Panc1 (cell line): ENCODE data around the gene SIRT7. TPM values are rescaled to one million over a fixed set of nuclear protein-coding genes. Genes with fewer than 3 reads are reported as not detected.

Experiments used
- ATAC-seq: fragments of 200-7000 bp; cut with Tn5 transposase; 2 replicates; pipeline ENCODE4 v1.9.1; 2020; ENCODE audit warnings: mild to moderate bottlenecking, moderate library complexity
- BruUV-seq: library from RNA; stranded (reverse); fragments of 400-500 nt; replicated peaks from 2 replicates; lab custom pipeline; 2021; lab: Mats Ljungman, UMichigan
- CTCF ChIA-PET: fragments of 300-600 bp; sonication (Branson Sonifier 250); formaldehyde crosslinking; loops from one replicate; lab custom pipeline; 2022; ENCODE audit warnings: antibody characterized with exemption; lab: Charles Lee
- POLR2A ChIA-PET: fragments of 300-600 bp; sonication (Branson Sonifier 250); formaldehyde crosslinking; loops from one replicate; lab custom pipeline; 2022; ENCODE audit warnings: antibody characterized with exemption; lab: Charles Lee
- DNase-seq: peaks from one replicate; pipeline ENCODE4 v3.0.0-alpha.2; 2010; ENCODE audit warnings: low read depth, low spot score
- H3K27ac ChIP-seq: 2 replicates; pipeline ENCODE4 v1.5.1; 2011; ENCODE audit warnings: mild to moderate bottlenecking, low read length, inconsistent platforms
- H3K27me3 ChIP-seq: fragments of 200-500 bp; sonication (Bioruptor generic); 2 replicates; pipeline ENCODE4 v1.6.0; 2014; ENCODE audit warnings: low read length, inconsistent platforms; ENCODE audit not compliant: control insufficient read depth, insufficient read depth
- H3K36me3 ChIP-seq: fragments of 200-500 bp; sonication (Bioruptor generic); 2 replicates; pipeline ENCODE4 v1.5.1; 2014; ENCODE audit warnings: inconsistent platforms, mild to moderate bottlenecking, low read length, moderate library complexity; ENCODE audit not compliant: control insufficient read depth, insufficient read depth
- H3K4me1 ChIP-seq: 2 replicates; pipeline ENCODE4 v1.5.1; 2011; ENCODE audit warnings: inconsistent platforms, mild to moderate bottlenecking, low read length, moderate library complexity; ENCODE audit not compliant: control insufficient read depth, insufficient read depth
- H3K4me3 ChIP-seq, 2 experiments: 2 replicates each; pipeline ENCODE4 v1.5.1; 2011 to 2012; ENCODE audit warnings: low read depth in 2 of 2, low read length in 2 of 2, mild to moderate bottlenecking in 2 of 2, inconsistent platforms in 1 of 2, moderate library complexity in 1 of 2
- H3K9me3 ChIP-seq: fragments of 200-500 bp; sonication (Bioruptor generic); 2 replicates; pipeline ENCODE4 v1.5.1; 2014; ENCODE audit warnings: low read depth, mild to moderate bottlenecking, inconsistent platforms, low read length, moderate library complexity; ENCODE audit not compliant: control insufficient read depth, insufficient read depth
- POLR2AphosphoS5 ChIP-seq: IDR thresholded peaks from 2 replicates; pipeline ENCODE4 v1.6.1; 2012; ENCODE audit warnings: mild to moderate bottlenecking, low read depth, low read length, moderate library complexity
- SIN3A ChIP-seq: IDR thresholded peaks from 2 replicates; pipeline ENCODE4 v1.6.1; 2012; ENCODE audit warnings: low read depth, mild to moderate bottlenecking, low read length, moderate library complexity, borderline replicate concordance; ENCODE audit not compliant: insufficient read depth
- TCF7L2 ChIP-seq: IDR thresholded peaks from 2 replicates; pipeline ENCODE4 v1.6.1; 2011; ENCODE audit warnings: mild to moderate bottlenecking, low read depth, low read length, inconsistent platforms
- in situ Hi-C: cut with HindIII; loops from 2 replicates; pipeline ENCODE4 v1.10.0; 2016; ENCODE audit warnings: low sequenced_read_pairs, low pct_unique_long_range_greater_than_20kb
- intact Hi-C: fragments of 100-400 bp; cut with micrococcal nuclease; formaldehyde crosslinking; loops from one replicate; pipeline ENCODE4 v1.10.0; 2022; ENCODE audit not compliant: unreplicated experiment
- total RNA-seq: library from RNA; stranded (reverse); gene quantifications from one replicate; pipeline ENCODE4 v1.2.1, GENCODE V29; 2021; ENCODE audit not compliant: unreplicated experiment
- TF ChIP-seq, protein P1 (sequence below), 2 experiments: IDR thresholded peaks; 2 replicates each; pipeline ENCODE4 v1.6.1; 2011 to 2012; ENCODE audit warnings: low read depth in 2 of 2, control low read depth in 1 of 2, low read length in 1 of 2, mild to moderate bottlenecking in 1 of 2, moderate library complexity in 1 of 2; ENCODE audit not compliant: insufficient read depth in 1 of 2
- TF ChIP-seq, protein P2 (sequence below): fragments of 450-650 bp; IDR thresholded peaks from 2 replicates; pipeline ENCODE4 v1.5.1; 2017; ENCODE audit warnings: mild to moderate bottlenecking

SIRT7 gene
- total RNA-seq, 1 experiment from 2014 or later = 82.5 TPM

DNA sequence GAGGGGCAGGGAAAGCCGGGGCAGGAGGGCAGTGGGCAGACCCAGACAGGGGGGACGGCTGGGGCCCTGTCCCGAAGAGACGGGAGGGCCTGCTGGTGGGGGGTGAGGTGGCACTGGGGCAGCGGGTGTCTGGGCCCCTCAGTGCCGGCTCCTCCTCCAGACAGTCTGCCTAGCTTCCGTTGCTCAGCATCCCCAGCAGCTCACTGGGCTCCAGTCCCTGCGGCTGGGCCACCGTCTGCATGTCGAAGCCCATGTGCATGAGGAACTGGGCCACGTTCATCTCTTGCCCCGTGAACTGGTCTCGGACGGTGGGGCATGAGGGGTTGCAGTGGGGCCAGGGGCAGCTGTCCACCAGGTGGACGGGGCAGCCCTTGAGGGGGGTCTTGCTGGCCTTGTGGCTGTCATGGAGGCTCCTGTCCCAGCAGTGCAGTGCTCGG is 34.8 kb upstream of the SIRT7 start:
- TF ChIP-seq SIN3A (no peak), POLR2AphosphoS5 (no peak), TCF7L2 (no peak)
- TF ChIP-seq, protein P1, sequence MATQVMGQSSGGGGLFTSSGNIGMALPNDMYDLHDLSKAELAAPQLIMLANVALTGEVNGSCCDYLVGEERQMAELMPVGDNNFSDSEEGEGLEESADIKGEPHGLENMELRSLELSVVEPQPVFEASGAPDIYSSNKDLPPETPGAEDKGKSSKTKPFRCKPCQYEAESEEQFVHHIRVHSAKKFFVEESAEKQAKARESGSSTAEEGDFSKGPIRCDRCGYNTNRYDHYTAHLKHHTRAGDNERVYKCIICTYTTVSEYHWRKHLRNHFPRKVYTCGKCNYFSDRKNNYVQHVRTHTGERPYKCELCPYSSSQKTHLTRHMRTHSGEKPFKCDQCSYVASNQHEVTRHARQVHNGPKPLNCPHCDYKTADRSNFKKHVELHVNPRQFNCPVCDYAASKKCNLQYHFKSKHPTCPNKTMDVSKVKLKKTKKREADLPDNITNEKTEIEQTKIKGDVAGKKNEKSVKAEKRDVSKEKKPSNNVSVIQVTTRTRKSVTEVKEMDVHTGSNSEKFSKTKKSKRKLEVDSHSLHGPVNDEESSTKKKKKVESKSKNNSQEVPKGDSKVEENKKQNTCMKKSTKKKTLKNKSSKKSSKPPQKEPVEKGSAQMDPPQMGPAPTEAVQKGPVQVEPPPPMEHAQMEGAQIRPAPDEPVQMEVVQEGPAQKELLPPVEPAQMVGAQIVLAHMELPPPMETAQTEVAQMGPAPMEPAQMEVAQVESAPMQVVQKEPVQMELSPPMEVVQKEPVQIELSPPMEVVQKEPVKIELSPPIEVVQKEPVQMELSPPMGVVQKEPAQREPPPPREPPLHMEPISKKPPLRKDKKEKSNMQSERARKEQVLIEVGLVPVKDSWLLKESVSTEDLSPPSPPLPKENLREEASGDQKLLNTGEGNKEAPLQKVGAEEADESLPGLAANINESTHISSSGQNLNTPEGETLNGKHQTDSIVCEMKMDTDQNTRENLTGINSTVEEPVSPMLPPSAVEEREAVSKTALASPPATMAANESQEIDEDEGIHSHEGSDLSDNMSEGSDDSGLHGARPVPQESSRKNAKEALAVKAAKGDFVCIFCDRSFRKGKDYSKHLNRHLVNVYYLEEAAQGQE (IDR thresholded peaks at IDR 0.05; ENCODE audit: insufficient read depth in 1 of 2, low read depth in 2 of 2, low read length in 1 of 2) = no peak
- TF ChIP-seq, protein P2, sequence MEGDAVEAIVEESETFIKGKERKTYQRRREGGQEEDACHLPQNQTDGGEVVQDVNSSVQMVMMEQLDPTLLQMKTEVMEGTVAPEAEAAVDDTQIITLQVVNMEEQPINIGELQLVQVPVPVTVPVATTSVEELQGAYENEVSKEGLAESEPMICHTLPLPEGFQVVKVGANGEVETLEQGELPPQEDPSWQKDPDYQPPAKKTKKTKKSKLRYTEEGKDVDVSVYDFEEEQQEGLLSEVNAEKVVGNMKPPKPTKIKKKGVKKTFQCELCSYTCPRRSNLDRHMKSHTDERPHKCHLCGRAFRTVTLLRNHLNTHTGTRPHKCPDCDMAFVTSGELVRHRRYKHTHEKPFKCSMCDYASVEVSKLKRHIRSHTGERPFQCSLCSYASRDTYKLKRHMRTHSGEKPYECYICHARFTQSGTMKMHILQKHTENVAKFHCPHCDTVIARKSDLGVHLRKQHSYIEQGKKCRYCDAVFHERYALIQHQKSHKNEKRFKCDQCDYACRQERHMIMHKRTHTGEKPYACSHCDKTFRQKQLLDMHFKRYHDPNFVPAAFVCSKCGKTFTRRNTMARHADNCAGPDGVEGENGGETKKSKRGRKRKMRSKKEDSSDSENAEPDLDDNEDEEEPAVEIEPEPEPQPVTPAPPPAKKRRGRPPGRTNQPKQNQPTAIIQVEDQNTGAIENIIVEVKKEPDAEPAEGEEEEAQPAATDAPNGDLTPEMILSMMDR = no peak
- in situ Hi-C loops (no loop called here), intact Hi-C loops (no loop called here)
- ChIA-PET CTCF (interaction anchor here (0.7 kb wide), 1 partner anchor 99 kb away, joined by 3 read pairs; the partner anchor contains the start of genes GPS1 and RFNG), POLR2A (interaction anchor here (0.6 kb wide), 1 partner anchor 15 kb away, joined by 5 read pairs; no protein-coding TSS in a partner anchor)
- Histone ChIP-seq H3K36me3 (no peaks in the 10 kb centered on the region), H3K9me3 (no peaks in the 10 kb centered on the region), H3K27me3 (no peaks in the 10 kb centered on the region), H3K4me3 (no peak overlapping the region), H3K27ac (no peak overlapping the region), H3K4me1 (no peaks in the 10 kb centered on the region)
- no peak for ATAC-seq
- no TSS peak for BruUV-seq
- DNase-seq = no peak

DNA sequence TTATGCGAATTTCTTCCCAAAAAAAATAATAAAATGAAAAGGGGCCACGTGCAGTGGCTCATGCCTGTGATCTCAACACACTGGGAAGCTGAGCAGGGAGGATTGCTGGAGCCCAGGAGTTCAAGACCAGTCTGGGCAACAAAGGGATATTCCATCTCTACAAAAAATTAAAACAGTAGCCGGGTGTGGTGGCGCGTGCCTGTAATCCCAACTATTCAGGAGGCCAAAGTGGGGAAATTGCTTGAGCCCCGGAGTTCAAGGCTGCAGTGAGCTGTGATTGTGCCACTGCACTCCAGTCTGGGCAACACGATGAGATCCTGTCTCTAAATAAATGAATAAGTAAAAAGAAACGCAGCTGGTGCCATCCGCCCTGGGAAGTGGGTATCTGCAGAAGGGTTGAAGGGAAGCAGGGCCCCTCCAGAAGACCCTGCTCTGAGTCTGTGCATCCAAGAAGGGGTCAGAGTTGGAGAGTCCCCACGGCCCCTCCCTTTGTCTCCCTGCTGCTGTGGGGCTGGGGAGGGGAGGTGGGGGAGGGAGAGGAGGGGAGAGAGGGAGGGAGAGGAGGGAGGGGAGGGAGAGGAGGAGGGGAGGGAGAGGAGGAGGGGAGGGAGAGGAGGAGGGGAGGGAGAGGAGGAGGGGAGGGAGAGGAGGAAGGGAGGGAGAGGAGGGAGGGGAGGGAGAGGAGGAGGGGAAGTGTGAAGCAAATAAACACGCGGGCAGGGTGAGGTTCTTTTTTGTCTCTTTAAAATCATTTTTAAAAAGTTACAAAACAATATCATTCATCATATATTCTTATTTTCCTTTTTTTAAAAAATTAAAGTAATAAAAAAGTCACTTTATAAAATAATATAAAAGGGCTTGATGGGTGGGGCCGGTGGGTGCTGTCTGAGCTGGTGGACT is 34.1 kb upstream of the SIRT7 start:
- POLR2A ChIA-PET = interaction anchor here (0.6 kb wide), 1 partner anchor 16 kb away, joined by 5 read pairs; no protein-coding TSS in a partner anchor
- no peaks in the 10 kb centered on the region for H3K27me3 ChIP-seq

More for the DNA sequence above, 34.1 kb upstream of the SIRT7 start:
- no peaks in the 10 kb centered on the region for H3K9me3 ChIP-seq
- no peaks in the 10 kb centered on the region for H3K4me1 ChIP-seq
- ATAC-seq (no peak), DNase-seq (no peak)
- no TSS peak for BruUV-seq
- no peak overlapping the region for H3K4me3 ChIP-seq
- in situ Hi-C loops = no loop called here
- CTCF ChIA-PET = no interaction called here
- no peak overlapping the region for H3K27ac ChIP-seq
- intact Hi-C loops = no loop called here
- no peaks in the 10 kb centered on the region for H3K36me3 ChIP-seq
- no peak for TF ChIP-seq POLR2AphosphoS5
